ENCODE results near the gene CTAGE1. TPM values are rescaled to one million over a fixed set of nuclear protein-coding genes. Genes with fewer than 3 reads are reported as not detected.
"Not testable (repeated sequence)": the region's sequence is repeated elsewhere in the genome, so short reads cannot be mapped to it uniquely, and the experiment has no call there.

CTAGE1 gene
- total RNA-seq, 2 donors from 2014 or later: not detected

DNA sequence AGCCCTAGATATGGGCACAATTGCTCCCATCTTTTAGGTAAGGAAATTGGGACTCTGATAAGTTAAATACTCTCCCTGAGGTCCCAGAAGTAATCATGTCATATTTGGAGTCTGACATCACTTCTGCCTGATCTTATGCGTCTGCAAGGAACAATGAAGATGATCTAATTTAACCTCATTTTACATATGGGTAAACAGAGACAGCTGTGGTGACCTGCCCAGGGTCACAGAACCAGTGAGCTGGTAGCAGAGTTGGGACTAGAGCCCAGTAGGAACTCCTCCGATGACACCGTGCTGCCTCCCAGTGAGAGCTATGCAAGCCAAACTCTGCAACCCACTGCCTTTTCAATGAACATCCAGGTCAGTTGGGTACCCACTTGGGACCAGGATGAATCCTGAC is 17.8 kb downstream of the CTAGE1 start:
- Mint-ChIP-seq H3K4me3 (no peak overlapping the region), H3K27ac (no peak overlapping the region), H3K27me3 (no peaks in the 10 kb centered on the region), H3K36me3 (ENCODE audit: low read depth) (no peaks in the 10 kb centered on the region), H3K4me1 (no peaks in the 10 kb centered on the region)
- H3K9me3 ChIP-seq (ENCODE audit: control insufficient read depth, low read length, poor library complexity, severe bottlenecking): no peaks in the 10 kb centered on the region
- ATAC-seq: no peak
- no peak for DNase-seq

DNA sequence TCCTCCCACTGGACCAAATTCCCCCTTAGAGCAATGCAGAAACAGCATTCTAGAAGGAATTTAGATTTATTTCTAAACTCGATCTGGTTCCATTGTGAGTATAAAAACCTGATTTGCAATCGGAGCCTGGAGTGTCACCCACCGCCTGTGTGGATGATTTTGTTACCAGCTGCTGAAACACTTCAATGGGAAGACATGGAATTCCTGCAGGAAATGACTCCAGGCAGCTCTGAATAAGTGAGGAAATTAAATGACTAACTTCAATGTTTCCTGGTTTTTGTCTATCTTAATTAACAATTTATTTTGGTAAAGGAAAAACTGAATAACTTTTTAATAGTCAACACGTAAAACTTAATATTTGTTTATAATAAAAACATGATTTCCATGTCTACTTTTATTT is 19.3 kb downstream of the CTAGE1 start:
- DNase-seq (no peak), ATAC-seq (no peak)
- no peaks in the 10 kb centered on the region for H3K9me3 ChIP-seq (ENCODE audit: control insufficient read depth, low read length, poor library complexity, severe bottlenecking)
- Mint-ChIP-seq H3K36me3 (ENCODE audit: low read depth) (no peaks in the 10 kb centered on the region), H3K27ac (no peak overlapping the region), H3K27me3 (no peaks in the 10 kb centered on the region), H3K4me3 (no peak overlapping the region), H3K4me1 (no peaks in the 10 kb centered on the region)

DNA sequence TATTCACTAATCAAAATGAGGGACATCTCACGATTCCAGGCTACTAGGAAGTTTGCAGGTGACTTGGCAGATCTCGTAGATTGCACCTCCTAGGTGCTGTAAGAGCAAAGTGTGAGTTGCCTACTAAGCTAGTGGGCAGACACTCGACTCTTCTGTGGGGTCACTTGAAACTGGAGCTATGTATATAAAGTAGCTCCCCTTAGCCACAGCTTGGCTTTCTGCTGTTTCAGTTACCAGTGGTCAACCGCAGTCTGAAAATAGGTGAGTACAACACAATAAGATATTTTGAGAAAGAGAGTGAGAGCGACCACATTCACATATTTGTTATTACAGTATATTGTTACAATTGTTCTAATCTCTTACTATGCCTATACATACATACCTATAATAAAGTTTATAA is 23.3 kb downstream of the CTAGE1 start:
- no peaks in the 10 kb centered on the region for H3K36me3 Mint-ChIP-seq (ENCODE audit: low read depth)
- no peak for DNase-seq
- no peaks in the 10 kb centered on the region for H3K4me1 Mint-ChIP-seq
- ATAC-seq: no peak
- H3K27me3 Mint-ChIP-seq: no peaks in the 10 kb centered on the region
- H3K27ac Mint-ChIP-seq: no peak overlapping the region
- H3K4me3 Mint-ChIP-seq: no peak overlapping the region
- no peaks in the 10 kb centered on the region for H3K9me3 ChIP-seq (ENCODE audit: control insufficient read depth, low read length, poor library complexity, severe bottlenecking)

DNA sequence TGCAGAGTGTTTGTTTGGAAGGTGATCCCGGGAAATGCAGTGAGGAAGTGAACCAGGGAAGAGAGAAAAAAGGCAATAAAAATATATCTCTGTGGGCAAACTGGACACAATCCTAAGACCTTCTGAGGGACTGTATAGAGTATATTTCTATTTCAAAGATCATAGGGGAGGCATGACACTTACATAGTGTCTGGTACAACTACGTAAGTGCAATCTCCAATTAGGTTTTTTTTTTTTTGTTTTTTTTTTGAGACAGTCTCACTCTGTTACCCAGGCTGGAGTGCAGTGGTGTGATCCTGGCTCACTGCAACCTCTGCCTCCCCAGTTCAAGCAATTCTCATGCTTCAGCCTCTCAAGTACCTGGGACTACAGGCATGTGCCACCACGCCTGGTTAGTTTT is 24.6 kb downstream of the CTAGE1 start:
- ATAC-seq; H3K9me3 ChIP-seq (ENCODE audit: control insufficient read depth, low read length, poor library complexity, severe bottlenecking); H3K27ac Mint-ChIP-seq; H3K4me1 Mint-ChIP-seq; H3K27me3 Mint-ChIP-seq; H3K36me3 Mint-ChIP-seq (ENCODE audit: low read depth); H3K4me3 Mint-ChIP-seq; DNase-seq: not testable (repeated sequence)

DNA sequence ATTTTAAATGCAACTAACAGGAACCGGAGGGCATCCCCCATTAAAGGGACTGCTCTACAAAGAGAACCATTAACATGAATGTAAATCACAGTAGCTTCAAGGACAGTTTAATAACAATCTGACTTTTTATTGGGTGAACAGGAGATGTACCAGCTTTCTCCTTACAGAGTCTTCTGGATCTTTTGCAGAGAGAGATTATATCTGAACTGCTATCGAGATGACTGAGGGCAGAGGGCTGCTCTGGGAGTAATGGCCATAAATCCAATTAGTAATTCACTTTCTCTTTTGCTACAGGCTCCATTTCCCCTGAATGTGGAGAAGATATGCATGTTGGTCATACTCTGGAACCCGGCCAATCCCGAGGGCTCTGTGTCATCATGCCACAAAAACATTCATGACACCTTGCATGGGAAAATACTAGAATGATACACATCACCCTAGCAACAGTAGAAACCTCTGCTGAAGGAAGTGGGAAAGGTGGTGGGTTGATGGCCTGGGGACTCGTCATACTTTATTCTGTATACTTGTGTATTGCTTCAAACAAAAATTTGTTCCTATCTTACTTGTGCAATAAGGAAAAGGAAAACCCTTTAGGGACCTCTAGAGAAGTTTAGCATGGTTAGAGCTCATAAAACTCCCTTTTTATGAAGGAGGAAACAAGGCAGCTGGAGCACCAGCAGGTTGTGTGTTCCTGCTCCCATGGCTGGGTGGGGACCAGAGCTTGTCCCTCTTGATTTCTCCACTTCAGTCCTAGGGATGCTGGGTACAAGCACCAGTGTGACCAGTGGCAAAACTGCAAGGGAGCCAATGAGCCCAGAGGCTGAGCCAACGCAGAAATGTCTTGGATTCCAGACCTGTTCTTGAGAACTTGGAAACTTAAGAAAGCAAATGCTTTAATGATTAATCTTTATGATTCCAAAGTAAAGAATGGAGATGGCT is 26.0 kb downstream of the CTAGE1 start:
- ATAC-seq: peak; percentile 64
- H3K27me3 Mint-ChIP-seq: no peaks in the 10 kb centered on the region
- DNase-seq: no peak
- H3K4me3 Mint-ChIP-seq: no peak overlapping the region
- no peak overlapping the region for H3K27ac Mint-ChIP-seq
- H3K36me3 Mint-ChIP-seq (ENCODE audit: low read depth): no peaks in the 10 kb centered on the region
- H3K4me1 Mint-ChIP-seq: no peaks in the 10 kb centered on the region
- H3K9me3 ChIP-seq (ENCODE audit: control insufficient read depth, low read length, poor library complexity, severe bottlenecking): no peaks in the 10 kb centered on the region

DNA sequence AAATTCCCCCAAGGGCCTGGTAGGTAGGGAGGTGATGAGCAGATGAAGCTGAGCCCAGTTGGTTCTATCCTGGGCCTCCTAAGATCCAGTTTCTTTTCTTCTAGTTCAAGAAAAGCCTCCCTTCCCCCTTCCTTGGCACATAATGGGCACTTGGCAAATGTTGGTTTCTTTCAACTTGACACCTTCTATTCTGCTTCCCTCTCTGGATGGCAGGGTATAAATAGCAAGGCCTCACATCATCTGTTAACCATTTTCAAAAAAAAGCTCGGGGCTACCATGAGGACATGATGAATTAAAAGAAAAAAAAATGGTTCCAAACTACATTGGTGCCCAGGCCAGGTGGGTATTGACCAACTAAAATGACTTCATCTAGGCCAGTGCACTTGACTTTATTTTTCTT is 29.9 kb downstream of the CTAGE1 start:
- no peaks in the 10 kb centered on the region for H3K36me3 Mint-ChIP-seq (ENCODE audit: low read depth)
- no peak overlapping the region for H3K27ac Mint-ChIP-seq
- H3K9me3 ChIP-seq (ENCODE audit: control insufficient read depth, low read length, poor library complexity, severe bottlenecking): no peaks in the 10 kb centered on the region
- H3K4me3 Mint-ChIP-seq: no peak overlapping the region
- H3K27me3 Mint-ChIP-seq: no peaks in the 10 kb centered on the region
- no peak for ATAC-seq
- no peaks in the 10 kb centered on the region for H3K4me1 Mint-ChIP-seq
- DNase-seq: no peak

DNA sequence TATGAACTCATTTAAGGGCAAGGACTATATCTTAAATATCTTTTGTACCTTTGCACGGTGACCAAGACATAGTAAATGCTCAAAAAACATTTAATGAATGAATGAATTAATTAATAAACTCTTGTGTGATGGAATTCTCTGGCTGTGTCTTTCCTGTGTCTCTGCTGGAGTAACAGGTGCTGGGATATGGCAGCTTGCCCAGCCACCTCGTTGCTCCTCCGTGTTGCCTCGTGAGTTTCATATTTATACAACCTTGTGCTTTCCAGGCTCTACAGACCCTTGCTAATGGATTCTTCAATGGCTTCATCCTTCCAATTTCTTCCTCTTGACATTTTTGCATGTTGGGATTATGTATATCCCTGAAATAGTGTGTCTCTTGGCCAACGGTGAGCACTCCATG is 30.4 kb downstream of the CTAGE1 start:
- H3K9me3 ChIP-seq (ENCODE audit: control insufficient read depth, low read length, poor library complexity, severe bottlenecking): no peaks in the 10 kb centered on the region
- no peaks in the 10 kb centered on the region for H3K27me3 Mint-ChIP-seq
- H3K27ac Mint-ChIP-seq: no peak overlapping the region
- H3K4me1 Mint-ChIP-seq: no peaks in the 10 kb centered on the region
- ATAC-seq: no peak
- H3K4me3 Mint-ChIP-seq: no peak overlapping the region
- DNase-seq: no peak
- no peaks in the 10 kb centered on the region for H3K36me3 Mint-ChIP-seq (ENCODE audit: low read depth)

DNA sequence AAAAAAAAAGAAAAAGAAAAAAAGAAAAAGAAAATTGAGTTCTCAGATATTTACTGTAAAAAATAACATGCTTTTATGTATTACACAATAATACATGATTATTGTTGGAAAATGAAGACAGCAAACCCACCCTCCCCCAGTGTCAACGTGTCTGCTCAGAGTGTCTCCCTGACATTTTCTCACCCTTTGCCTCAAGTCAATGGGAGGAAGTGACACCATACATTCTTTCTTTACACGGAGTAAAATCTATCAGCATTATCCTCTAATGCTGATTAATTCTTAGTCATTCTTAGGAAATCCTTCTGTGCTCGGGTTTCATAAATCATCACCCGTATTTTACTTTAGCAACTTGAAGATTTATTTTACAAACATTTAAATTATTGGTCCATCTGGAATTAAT is 32.0 kb downstream of the CTAGE1 start:
- DNase-seq: no peak
- ATAC-seq: no peak

DNA sequence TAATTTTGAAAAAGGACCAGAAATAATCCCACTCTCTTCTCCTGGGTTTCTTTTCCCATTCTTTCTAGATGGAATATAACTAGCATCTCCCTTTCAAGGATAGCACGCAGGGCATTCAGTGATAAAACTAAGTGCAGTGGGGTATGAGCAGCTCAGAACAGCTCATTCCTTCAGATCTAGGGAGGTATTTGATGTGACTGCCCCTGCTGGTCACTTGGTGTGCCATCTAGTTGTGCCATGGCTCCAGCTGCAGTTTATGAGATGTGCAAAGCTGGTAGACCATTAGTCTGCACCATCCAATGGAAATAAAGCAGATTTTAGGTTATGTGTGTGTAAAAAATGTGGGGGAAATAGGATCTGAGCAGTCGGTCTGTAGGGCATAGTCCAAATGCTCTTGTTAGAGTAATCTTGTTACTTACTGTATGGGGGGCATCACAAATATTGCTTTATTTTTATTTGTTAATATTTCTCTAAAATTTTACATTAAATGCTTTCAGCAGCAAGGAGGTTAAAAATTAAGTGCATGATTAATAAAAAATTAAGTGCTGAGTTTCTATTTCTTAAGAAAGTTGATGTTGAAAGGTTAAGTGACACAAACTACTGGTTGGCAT is 38.9 kb downstream of the CTAGE1 start:
- H3K9me3 ChIP-seq (ENCODE audit: control insufficient read depth, low read length, poor library complexity, severe bottlenecking): no peaks in the 10 kb centered on the region
- H3K4me1 Mint-ChIP-seq: no peaks in the 10 kb centered on the region
- H3K36me3 Mint-ChIP-seq (ENCODE audit: low read depth): no peaks in the 10 kb centered on the region
- DNase-seq (no peak), ATAC-seq (peak; percentile 39)
- no peaks in the 10 kb centered on the region for H3K27me3 Mint-ChIP-seq
- no peak overlapping the region for H3K4me3 Mint-ChIP-seq
- H3K27ac Mint-ChIP-seq: no peak overlapping the region

More for the DNA sequence above, 32.0 kb downstream of the CTAGE1 start:
- Mint-ChIP-seq H3K4me3 (no peak overlapping the region), H3K27me3 (no peaks in the 10 kb centered on the region), H3K4me1 (no peaks in the 10 kb centered on the region), H3K27ac (no peak overlapping the region), H3K36me3 (ENCODE audit: low read depth) (no peaks in the 10 kb centered on the region)
- no peaks in the 10 kb centered on the region for H3K9me3 ChIP-seq (ENCODE audit: control insufficient read depth, low read length, poor library complexity, severe bottlenecking)

DNA sequence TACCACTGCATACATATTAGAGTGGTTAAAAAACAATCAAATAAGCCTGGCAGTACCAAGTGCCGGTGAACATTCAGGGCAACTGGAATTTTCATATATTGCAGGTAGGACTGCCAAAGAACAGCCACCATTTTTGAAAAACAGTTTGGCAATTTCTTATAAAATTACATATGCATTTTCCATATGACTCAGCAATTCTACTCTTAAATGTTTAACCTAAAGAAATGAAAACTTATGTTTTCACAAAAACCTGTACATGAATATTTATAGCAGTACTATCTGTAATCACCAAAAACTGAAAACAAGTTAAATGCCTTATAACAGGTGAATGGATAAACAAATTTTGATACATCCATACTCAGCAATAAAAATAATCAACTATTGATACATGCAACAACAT is 39.9 kb downstream of the CTAGE1 start:
- H3K36me3 Mint-ChIP-seq (ENCODE audit: low read depth): no peaks in the 10 kb centered on the region
- no peak overlapping the region for H3K27ac Mint-ChIP-seq
- no peak overlapping the region for H3K4me3 Mint-ChIP-seq
- no peaks in the 10 kb centered on the region for H3K27me3 Mint-ChIP-seq
- no peaks in the 10 kb centered on the region for H3K9me3 ChIP-seq (ENCODE audit: control insufficient read depth, low read length, poor library complexity, severe bottlenecking)
- no peak for ATAC-seq
- DNase-seq: no peak
- H3K4me1 Mint-ChIP-seq: no peaks in the 10 kb centered on the region

DNA sequence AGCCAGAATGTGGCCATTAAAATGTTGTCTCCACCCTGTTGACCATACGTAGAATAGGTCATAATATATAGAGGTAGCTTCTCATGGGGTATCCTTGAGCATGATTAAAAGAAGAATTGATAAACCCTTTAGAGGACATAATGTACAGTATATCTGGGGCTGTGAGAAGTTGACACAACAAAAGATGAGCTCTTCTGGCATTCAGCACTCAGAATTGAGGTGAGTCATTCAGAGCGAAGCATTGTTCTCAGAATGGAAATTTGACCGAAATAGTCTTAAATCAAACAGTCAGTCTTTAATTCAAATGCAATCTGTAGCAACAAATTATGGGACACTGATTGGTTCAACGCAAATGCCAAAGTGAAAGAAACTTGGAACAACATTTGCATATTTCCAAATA is 47.3 kb downstream of the CTAGE1 start:
- H3K4me1 Mint-ChIP-seq: no peaks in the 10 kb centered on the region
- no peaks in the 10 kb centered on the region for H3K9me3 ChIP-seq (ENCODE audit: control insufficient read depth, low read length, poor library complexity, severe bottlenecking)
- DNase-seq (no peak), ATAC-seq (no peak)
- no peaks in the 10 kb centered on the region for H3K36me3 Mint-ChIP-seq (ENCODE audit: low read depth)
- H3K27me3 Mint-ChIP-seq: no peaks in the 10 kb centered on the region
- H3K27ac Mint-ChIP-seq: no peak overlapping the region
- no peak overlapping the region for H3K4me3 Mint-ChIP-seq

DNA sequence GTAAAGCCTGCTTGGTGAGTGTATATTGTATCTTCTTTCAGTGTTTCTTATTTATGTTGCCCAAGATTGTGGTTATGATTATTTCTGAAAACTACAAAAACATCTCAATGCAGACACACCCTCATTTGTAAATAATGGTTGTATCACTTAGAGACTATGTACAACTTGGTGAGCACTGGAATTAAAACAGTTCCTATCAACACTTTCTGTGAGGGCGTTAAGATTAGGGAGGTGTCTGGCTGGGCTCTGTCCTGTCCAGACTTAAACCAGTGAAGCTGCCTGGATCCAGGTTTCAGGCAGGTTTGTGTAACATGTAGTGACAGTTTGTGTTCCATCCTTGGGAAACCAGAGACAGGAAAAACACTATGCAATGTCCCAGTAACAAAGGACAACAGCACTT is 49.7 kb downstream of the CTAGE1 start:
- Mint-ChIP-seq H3K4me3 (no peak overlapping the region), H3K4me1 (no peaks in the 10 kb centered on the region), H3K27ac (no peak overlapping the region), H3K36me3 (ENCODE audit: low read depth) (no peaks in the 10 kb centered on the region), H3K27me3 (no peaks in the 10 kb centered on the region)
- DNase-seq (no peak), ATAC-seq (no peak)
- no peaks in the 10 kb centered on the region for H3K9me3 ChIP-seq (ENCODE audit: control insufficient read depth, low read length, poor library complexity, severe bottlenecking)

DNA sequence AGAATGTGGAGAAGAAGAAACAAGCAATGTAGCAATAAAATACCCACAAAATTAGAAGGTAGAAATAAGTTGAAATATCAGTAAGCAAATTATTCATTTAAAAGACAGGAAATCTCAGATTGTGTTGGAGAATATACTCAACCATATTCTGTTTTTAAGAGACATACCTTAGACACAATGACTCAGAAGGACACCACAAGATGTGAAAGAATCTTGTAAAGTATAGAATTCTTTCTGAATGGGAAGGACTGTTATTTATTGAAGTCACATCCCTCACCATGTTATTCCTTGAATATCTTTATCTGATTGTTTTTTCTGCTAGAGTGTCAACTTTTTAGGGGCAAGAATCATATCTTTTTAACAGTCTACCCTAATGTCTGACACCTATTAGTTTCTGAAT is 50.4 kb downstream of the CTAGE1 start:
- H3K4me1 Mint-ChIP-seq: no peaks in the 10 kb centered on the region
- H3K9me3 ChIP-seq (ENCODE audit: control insufficient read depth, low read length, poor library complexity, severe bottlenecking): no peaks in the 10 kb centered on the region
- no peak overlapping the region for H3K27ac Mint-ChIP-seq
- H3K4me3 Mint-ChIP-seq: no peak overlapping the region
- H3K27me3 Mint-ChIP-seq: no peaks in the 10 kb centered on the region
- H3K36me3 Mint-ChIP-seq (ENCODE audit: low read depth): no peaks in the 10 kb centered on the region
- ATAC-seq (no peak), DNase-seq (no peak)

Measured in T-helper 17 cell (primary cell).